ENCODE results near the gene IGSF5.

The IGSF5 gene

GRCh38 chr21:39842741-39843459, 97.9 kb downstream of the IGSF5 start:
- no peak overlapping the region for H3K4me3 Mint-ChIP-seq
- H3K27me3 Mint-ChIP-seq: no peaks in the 10 kb centered on the region
- H3K36me3 Mint-ChIP-seq (ENCODE audit: insufficient read depth): no peaks in the 10 kb centered on the region
- no peak for DNase-seq (ENCODE audit: low spot score in 2 of 2)
- H3K4me1 Mint-ChIP-seq: no peaks in the 10 kb centered on the region
- H3K9me3 Mint-ChIP-seq: peaks cover 9% of the 10 kb centered on the region
- ATAC-seq (replicated peaks; ENCODE audit: extremely low read depth, poor library complexity, severe bottlenecking): no peak
- H3K27ac Mint-ChIP-seq (ENCODE audit: low read depth): no peak overlapping the region

GRCh38 chr21:39843483-39843882, 98.5 kb downstream of the IGSF5 start:
- ATAC-seq (replicated peaks; ENCODE audit: extremely low read depth, poor library complexity, severe bottlenecking): no peak
- no peak for DNase-seq (ENCODE audit: low spot score in 2 of 2)
- Mint-ChIP-seq H3K36me3 (ENCODE audit: insufficient read depth) (no peaks in the 10 kb centered on the region), H3K27me3 (no peaks in the 10 kb centered on the region), H3K4me3 (no peak overlapping the region), H3K4me1 (no peaks in the 10 kb centered on the region), H3K27ac (ENCODE audit: low read depth) (no peak overlapping the region), H3K9me3 (peaks cover 9% of the 10 kb centered on the region)

- Mint-ChIP-seq H3K9me3 (peaks cover 9% of the 10 kb centered on the region), H3K4me3 (no peak overlapping the region), H3K4me1 (no peaks in the 10 kb centered on the region), H3K27me3 (no peaks in the 10 kb centered on the region), H3K27ac (ENCODE audit: low read depth) (no peak overlapping the region), H3K36me3 (ENCODE audit: insufficient read depth) (no peaks in the 10 kb centered on the region)
- ATAC-seq (replicated peaks; ENCODE audit: extremely low read depth, poor library complexity, severe bottlenecking) (no peak), DNase-seq (ENCODE audit: low spot score in 2 of 2) (no peak)
Observed at GRCh38 chr21:39843916-39844315, 98.9 kb downstream of the IGSF5 start.

GRCh38 chr21:39845571-39846130, 100.7 kb downstream of the IGSF5 start:
- Mint-ChIP-seq H3K27ac (ENCODE audit: low read depth) (no peak overlapping the region), H3K36me3 (ENCODE audit: insufficient read depth) (no peaks in the 10 kb centered on the region), H3K4me1 (no peaks in the 10 kb centered on the region), H3K4me3 (no peak overlapping the region), H3K9me3 (peaks cover 9% of the 10 kb centered on the region), H3K27me3 (no peaks in the 10 kb centered on the region)
- no peak for DNase-seq (ENCODE audit: low spot score in 2 of 2)
- ATAC-seq (replicated peaks; ENCODE audit: extremely low read depth, poor library complexity, severe bottlenecking): no peak

- H3K9me3 Mint-ChIP-seq: peaks cover under 1% of the 10 kb centered on the region
- no peak overlapping the region for H3K4me3 Mint-ChIP-seq
- DNase-seq (ENCODE audit: low spot score in 2 of 2) (no peak), ATAC-seq (replicated peaks; ENCODE audit: extremely low read depth, poor library complexity, severe bottlenecking) (no peak)
- H3K27me3 Mint-ChIP-seq: no peaks in the 10 kb centered on the region
- H3K4me1 Mint-ChIP-seq: no peaks in the 10 kb centered on the region
- no peaks in the 10 kb centered on the region for H3K36me3 Mint-ChIP-seq (ENCODE audit: insufficient read depth)
- H3K27ac Mint-ChIP-seq (ENCODE audit: low read depth): no peak overlapping the region
Observed at GRCh38 chr21:39847877-39848276, 102.9 kb downstream of the IGSF5 start.

- peaks cover 3% of the 10 kb centered on the region for H3K9me3 Mint-ChIP-seq
- no peak overlapping the region for H3K4me3 Mint-ChIP-seq
- H3K27me3 Mint-ChIP-seq: no peaks in the 10 kb centered on the region
- no peaks in the 10 kb centered on the region for H3K36me3 Mint-ChIP-seq (ENCODE audit: insufficient read depth)
- H3K27ac Mint-ChIP-seq (ENCODE audit: low read depth): no peak overlapping the region
- H3K4me1 Mint-ChIP-seq: no peaks in the 10 kb centered on the region
- DNase-seq (ENCODE audit: low spot score in 2 of 2): no peak
- ATAC-seq (replicated peaks; ENCODE audit: extremely low read depth, poor library complexity, severe bottlenecking): no peak
Observed at GRCh38 chr21:39849014-39849655, 104.2 kb downstream of the IGSF5 start.

- Mint-ChIP-seq H3K27me3 (no peaks in the 10 kb centered on the region), H3K36me3 (ENCODE audit: insufficient read depth) (no peaks in the 10 kb centered on the region), H3K4me3 (no peak overlapping the region), H3K27ac (ENCODE audit: low read depth) (no peak overlapping the region), H3K4me1 (no peaks in the 10 kb centered on the region), H3K9me3 (peaks cover 5% of the 10 kb centered on the region)
- ATAC-seq (replicated peaks; ENCODE audit: extremely low read depth, poor library complexity, severe bottlenecking) (no peak), DNase-seq (ENCODE audit: low spot score in 2 of 2) (no peak)
Observed at GRCh38 chr21:39850333-39850732, 105.3 kb downstream of the IGSF5 start.

- no peaks in the 10 kb centered on the region for H3K36me3 Mint-ChIP-seq (ENCODE audit: insufficient read depth)
- H3K27me3 Mint-ChIP-seq: no peaks in the 10 kb centered on the region
- H3K4me3 Mint-ChIP-seq: no peak overlapping the region
- ATAC-seq (replicated peaks; ENCODE audit: extremely low read depth, poor library complexity, severe bottlenecking) (no peak), DNase-seq (ENCODE audit: low spot score in 2 of 2) (no peak)
- H3K9me3 Mint-ChIP-seq: peaks cover 5% of the 10 kb centered on the region
- H3K4me1 Mint-ChIP-seq: no peaks in the 10 kb centered on the region
- no peak overlapping the region for H3K27ac Mint-ChIP-seq (ENCODE audit: low read depth)
Observed at GRCh38 chr21:39851002-39851618, 106.1 kb downstream of the IGSF5 start.

All from central memory CD8-positive, alpha-beta T cell (primary cell).